ENCODE results near the gene ZNF620.
A peak's percentile ranks its signal among the peaks of the same experiment; 100 is the strongest.
"Not testable (repeated sequence)": the region's sequence is repeated elsewhere in the genome, so short reads cannot be mapped to it uniquely, and the experiment has no call there.

ZNF620 gene

GRCh38 chr3:40502034-40502433, 3.8 kb upstream of the ZNF620 start:
- no peak for DNase-seq (ENCODE audit: low read depth in 2 of 2)

- DNase-seq (ENCODE audit: low read depth in 2 of 2) = no peak
Measured at GRCh38 chr3:40504636-40505430, 1.0 kb upstream of the ZNF620 start.

GRCh38 chr3:40511031-40511718, 5.3 kb downstream of the ZNF620 start:
- no peak for DNase-seq (ENCODE audit: low read depth in 2 of 2)

- DNase-seq (ENCODE audit: low read depth in 2 of 2) = no peak
Measured at GRCh38 chr3:40516201-40516600, 10.4 kb downstream of the ZNF620 start.

GRCh38 chr3:40518067-40518466, 12.2 kb downstream of the ZNF620 start:
- no peak for DNase-seq (ENCODE audit: low read depth in 2 of 2)

- DNase-seq (ENCODE audit: low read depth in 2 of 2) = no peak
Measured at GRCh38 chr3:40518848-40519247, 13.0 kb downstream of the ZNF620 start.

GRCh38 chr3:40521254-40521653, 15.4 kb downstream of the ZNF620 start:
- DNase-seq (ENCODE audit: low read depth in 2 of 2) = no peak

- DNase-seq (ENCODE audit: low read depth in 2 of 2) = no peak
Measured at GRCh38 chr3:40523781-40524180, 17.9 kb downstream of the ZNF620 start.

- no peak for DNase-seq (ENCODE audit: low read depth in 2 of 2)
Measured at GRCh38 chr3:40524222-40524567, 18.4 kb downstream of the ZNF620 start.

GRCh38 chr3:40524568-40525285, 18.9 kb downstream of the ZNF620 start, which contains the start of gene ZNF621:
ZNF621 (plus strand) TSS chr3:40524960; CDS start chr3:40525841, 881 bp downstream.
- DNase-seq (ENCODE audit: low read depth in 2 of 2) = peak; percentile 66 to 82

- no peak for DNase-seq (ENCODE audit: low read depth in 2 of 2)
Measured at GRCh38 chr3:40528426-40528825, 22.6 kb downstream of the ZNF620 start.

GRCh38 chr3:40532252-40532651, 26.4 kb downstream of the ZNF620 start:
- no peak for DNase-seq (ENCODE audit: low read depth in 2 of 2)

GRCh38 chr3:40534283-40534682, 28.4 kb downstream of the ZNF620 start:
- DNase-seq (ENCODE audit: low read depth in 2 of 2) = no peak

GRCh38 chr3:40546816-40547215, 41.0 kb downstream of the ZNF620 start:
- DNase-seq (ENCODE audit: low read depth in 2 of 2) = no peak

- DNase-seq (ENCODE audit: low read depth in 2 of 2) = no peak
Measured at GRCh38 chr3:40550167-40550566, 44.3 kb downstream of the ZNF620 start.

- no peak for DNase-seq (ENCODE audit: low read depth in 2 of 2)
Measured at GRCh38 chr3:40557575-40558161, 51.8 kb downstream of the ZNF620 start.

GRCh38 chr3:40562482-40562881, 56.6 kb downstream of the ZNF620 start:
- not testable (repeated sequence) for DNase-seq (ENCODE audit: low read depth in 2 of 2)

- not testable (repeated sequence) for DNase-seq (ENCODE audit: low read depth in 2 of 2)
Measured at GRCh38 chr3:40565629-40566028, 59.8 kb downstream of the ZNF620 start.

GRCh38 chr3:40566694-40567093, 60.9 kb downstream of the ZNF620 start:
- DNase-seq (ENCODE audit: low read depth in 2 of 2) = no peak

Measured in stimulated activated CD4-positive, alpha-beta T cell treated with anti-CD3 and anti-CD28 coated beads, Interleukin-12 subunit alpha, Interleukin-12 subunit beta, amount 100 ng/mL, for 24 hours (primary cell).